B cell (primary cell): ENCODE measurements around the gene PDE4B. TPM values are rescaled to one million over a fixed set of nuclear protein-coding genes. Genes with fewer than 3 reads are reported as not detected.
"Not testable (repeated sequence)": the region's sequence is repeated elsewhere in the genome, so short reads cannot be mapped to it uniquely, and the experiment has no call there.

Experiments
- ATAC-seq: fragments of 200-7000 bp; cut with Tn5 transposase; one replicate; pipeline ENCODE4 v1.10.0; 2021; ENCODE audit warnings: low read depth, mild to moderate bottlenecking, moderate number of reproducible peaks, moderate library complexity
- CTCF ChIA-PET: fragments of 350-600 bp; sonication (Branson Sonifier 250); formaldehyde crosslinking; loops from one replicate; lab custom pipeline; 2021; ENCODE audit warnings: antibody characterized with exemption, inconsistent platforms; lab: Charles Lee
- POLR2A ChIA-PET: fragments of 350-600 bp; sonication (Branson Sonifier 250); formaldehyde crosslinking; loops from one replicate; lab custom pipeline; 2021; ENCODE audit warnings: antibody characterized with exemption; lab: Charles Lee
- DNase-seq: peaks from one replicate; pipeline ENCODE4 v3.0.0; 2013
- H2AFZ ChIP-seq: 2 replicates; pipeline ENCODE4 v1.6.1; 2012; ENCODE audit warnings: mild to moderate bottlenecking, low read depth, low read length; ENCODE audit not compliant: insufficient read depth, poor library complexity, severe bottlenecking
- H3K27ac ChIP-seq, 2 donors: 1 replicate in 1 of 2; 2 replicates in 1 of 2; pipeline ENCODE4 v1.5.1; 2012 to 2013; ENCODE audit warnings: low read length in 2 of 2, mild to moderate bottlenecking in 2 of 2, moderate library complexity in 1 of 2
- H3K27me3 ChIP-seq, 4 experiments: fragments of 200-600 bp in 1 of 4; sonication (generic) in 1 of 4; replicated peaks in 1 of 4; 1 replicate in 2 of 4; 2 replicates in 2 of 4; pipeline versions ENCODE4 v1.6.1 to v1.7.0; 2013 to 2016; ENCODE audit warnings: low read length in 3 of 4, mild to moderate bottlenecking in 2 of 4, mixed read lengths in 1 of 4, moderate library complexity in 1 of 4; ENCODE audit not compliant: insufficient read depth in 4 of 4, control insufficient read depth in 3 of 4; ENCODE audit errors: control extremely low read depth in 1 of 4
- H3K36me3 ChIP-seq, 2 experiments: replicated peaks in 1 of 2; 1 replicate in 1 of 2; 2 replicates in 1 of 2; pipeline versions ENCODE4 v1.6.1 to v1.7.1; 2013; ENCODE audit warnings: low read length in 1 of 2; ENCODE audit not compliant: insufficient read depth in 2 of 2, control insufficient read depth in 1 of 2; ENCODE audit errors: control extremely low read depth in 1 of 2, extremely low read depth in 1 of 2
- H3K4me1 ChIP-seq, 2 donors: fragments of 200-600 bp in 1 of 2; sonication (generic) in 1 of 2; 1 replicate in 1 of 2; 2 replicates in 1 of 2; pipeline versions ENCODE4 v1.5.1 to v1.6.1; 2013 to 2017; ENCODE audit warnings: low read length in 2 of 2; ENCODE audit not compliant: control insufficient read depth in 2 of 2, insufficient read depth in 2 of 2
- H3K4me2 ChIP-seq: replicated peaks from 2 replicates; pipeline ENCODE3; 2012; ENCODE audit warnings: mild to moderate bottlenecking, low read depth, low read length; ENCODE audit not compliant: poor library complexity, severe bottlenecking
- H3K4me3 ChIP-seq, 5 experiments: fragments of 200-600 bp in 1 of 5; sonication (generic) in 1 of 5; 1 replicate in 3 of 5; 2 replicates in 2 of 5; pipeline versions ENCODE4 v1.5.1 to v1.7.0; 2011 to 2016; ENCODE audit warnings: low read length in 4 of 5, mild to moderate bottlenecking in 4 of 5, low read depth in 2 of 5, control low read depth in 1 of 5, moderate library complexity in 1 of 5; ENCODE audit not compliant: insufficient read depth in 1 of 5; ENCODE audit errors: control extremely low read depth in 1 of 5, extremely low read depth in 1 of 5
- H3K79me2 ChIP-seq: fragments of 200-600 bp; sonication (generic); one replicate; pipeline ENCODE4 v1.6.0; 2016; ENCODE audit warnings: low read length; ENCODE audit not compliant: control insufficient read depth, insufficient read depth
- H3K9ac ChIP-seq: fragments of 200-600 bp; sonication (generic); 2 replicates; pipeline ENCODE4 v1.6.1; 2017; ENCODE audit warnings: mild to moderate bottlenecking, low read length, moderate library complexity
- H3K9me3 ChIP-seq, 3 donors: one replicate each; pipeline versions ENCODE4 v1.6.1 to v1.7.1; 2013; ENCODE audit warnings: low read length in 2 of 3; ENCODE audit not compliant: control insufficient read depth in 2 of 3, insufficient read depth in 1 of 3; ENCODE audit errors: control extremely low read depth in 1 of 3
- H4K20me1 ChIP-seq: 2 replicates; pipeline ENCODE4 v1.6.0; 2012; ENCODE audit warnings: mild to moderate bottlenecking, low read length; ENCODE audit not compliant: insufficient read depth, control insufficient read depth, poor library complexity, severe bottlenecking
- H3K27ac Mint-ChIP-seq: one replicate; pipeline ENCODE4 v1.8.0; 2021; ENCODE audit warnings: mixed read lengths
- H3K27me3 Mint-ChIP-seq: one replicate; pipeline ENCODE4 v1.8.0; 2021; ENCODE audit warnings: mixed read lengths
- H3K4me1 Mint-ChIP-seq: one replicate; pipeline ENCODE4 v1.8.0; 2021; ENCODE audit warnings: mixed read lengths
- H3K4me3 Mint-ChIP-seq: one replicate; pipeline ENCODE4 v1.8.0; 2021; ENCODE audit warnings: mixed read lengths
- H3K9me3 Mint-ChIP-seq: one replicate; pipeline ENCODE4 v1.8.0; 2022; ENCODE audit warnings: mixed read lengths; ENCODE audit not compliant: insufficient read depth
- EZH2 ChIP-seq: IDR thresholded peaks from 2 replicates; pipeline ENCODE4 v1.6.1; 2012; ENCODE audit warnings: borderline replicate concordance, low read depth, mild to moderate bottlenecking, moderate library complexity, low read length; ENCODE audit not compliant: insufficient read depth, poor library complexity, severe bottlenecking
- WGBS: methylation state at CpG from one replicate; pipeline ENCODE4 v1.1.5; 2013; ENCODE audit warnings: missing lambda C conversion rate; ENCODE audit not compliant: insufficient coverage; 5-methylcytosine and 5-hydroxymethylcytosine counted together
- intact Hi-C: fragments of 100-400 bp; cut with micrococcal nuclease; formaldehyde crosslinking; loops from one replicate; pipeline ENCODE4 v1.10.0; 2022
- polyA plus RNA-seq: library from polyadenylated mRNA; depleted of rRNA; stranded (reverse); fragments of >200 nt; gene quantifications from 2 replicates; pipeline ENCODE4 v1.2.3, GENCODE V29; 2012
- total RNA-seq, 2 donors: library from RNA; stranded (reverse); fragments of 120-200 nt in 1 of 2; gene quantifications; 1 replicate in 1 of 2; 2 replicates in 1 of 2; pipeline versions ENCODE4 v1.2.3 to v1.2.4, GENCODE V29; 2013 to 2022
- TF ChIP-seq, protein P1 (sequence below): fragments of 200-600 bp; IDR thresholded peaks from one replicate; pipeline ENCODE4 v1.8.0; 2022; ENCODE audit warnings: antibody characterized with exemption, mild to moderate bottlenecking

The PDE4B gene
- total and polyA plus RNA-seq, 2 donors (not counting 1 experiment from before 2014, with no cell fraction given): 63.7 to 242 TPM

DNA sequence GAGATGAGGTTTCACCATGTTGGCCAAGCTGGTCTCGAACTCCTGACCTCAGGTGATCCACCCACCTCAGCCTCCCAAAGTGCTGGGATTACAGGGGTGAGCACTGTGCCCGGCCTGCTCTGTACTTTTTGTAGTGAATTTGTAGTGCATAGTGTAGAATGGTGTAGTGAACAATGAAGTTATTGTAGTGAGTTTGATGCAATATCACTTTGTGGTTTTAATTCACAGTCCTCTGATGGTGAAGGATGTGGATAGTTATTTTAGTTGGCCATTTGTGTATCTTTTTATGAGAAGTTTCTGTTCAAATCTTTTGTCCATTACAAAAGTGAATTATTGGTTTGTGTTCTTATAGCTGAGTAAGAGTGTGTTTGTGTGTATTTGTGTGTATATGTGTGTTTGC, 57.6 kb downstream of the PDE4B start:
- Mint-ChIP-seq H3K9me3 (peaks cover 11% of the 10 kb centered on the region), H3K4me1 (no peaks in the 10 kb centered on the region), H3K27ac (no peak overlapping the region), H3K27me3 (no peaks in the 10 kb centered on the region), H3K4me3 (no peak overlapping the region)
- Histone ChIP-seq H3K4me1 (no peaks in the 10 kb centered on the region), H3K79me2 (no peaks in the 10 kb centered on the region), H3K36me3 (no peaks in the 10 kb centered on the region), H3K4me2 (no peak overlapping the region), H3K9me3 (peaks cover 2 to 7% (median 5%) of the 10 kb centered on the region in 3 donors), H3K9ac (no peak overlapping the region), H3K4me3 (no peak overlapping the region), H3K27ac (no peak overlapping the region), H3K27me3 (no peaks in the 10 kb centered on the region), H4K20me1 (no peaks in the 10 kb centered on the region), H2AFZ (no peak overlapping the region)
- ATAC-seq: no peak
- POLR2A ChIA-PET: no interaction called here
- CTCF ChIA-PET: no interaction called here
- no peak for DNase-seq
- WGBS: 100% methylated on average over 1 of the region's 2 CpGs
- TF ChIP-seq, protein P1, sequence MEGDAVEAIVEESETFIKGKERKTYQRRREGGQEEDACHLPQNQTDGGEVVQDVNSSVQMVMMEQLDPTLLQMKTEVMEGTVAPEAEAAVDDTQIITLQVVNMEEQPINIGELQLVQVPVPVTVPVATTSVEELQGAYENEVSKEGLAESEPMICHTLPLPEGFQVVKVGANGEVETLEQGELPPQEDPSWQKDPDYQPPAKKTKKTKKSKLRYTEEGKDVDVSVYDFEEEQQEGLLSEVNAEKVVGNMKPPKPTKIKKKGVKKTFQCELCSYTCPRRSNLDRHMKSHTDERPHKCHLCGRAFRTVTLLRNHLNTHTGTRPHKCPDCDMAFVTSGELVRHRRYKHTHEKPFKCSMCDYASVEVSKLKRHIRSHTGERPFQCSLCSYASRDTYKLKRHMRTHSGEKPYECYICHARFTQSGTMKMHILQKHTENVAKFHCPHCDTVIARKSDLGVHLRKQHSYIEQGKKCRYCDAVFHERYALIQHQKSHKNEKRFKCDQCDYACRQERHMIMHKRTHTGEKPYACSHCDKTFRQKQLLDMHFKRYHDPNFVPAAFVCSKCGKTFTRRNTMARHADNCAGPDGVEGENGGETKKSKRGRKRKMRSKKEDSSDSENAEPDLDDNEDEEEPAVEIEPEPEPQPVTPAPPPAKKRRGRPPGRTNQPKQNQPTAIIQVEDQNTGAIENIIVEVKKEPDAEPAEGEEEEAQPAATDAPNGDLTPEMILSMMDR: no peak
- TF ChIP-seq EZH2: no peak
- intact Hi-C loops: no loop called here

DNA sequence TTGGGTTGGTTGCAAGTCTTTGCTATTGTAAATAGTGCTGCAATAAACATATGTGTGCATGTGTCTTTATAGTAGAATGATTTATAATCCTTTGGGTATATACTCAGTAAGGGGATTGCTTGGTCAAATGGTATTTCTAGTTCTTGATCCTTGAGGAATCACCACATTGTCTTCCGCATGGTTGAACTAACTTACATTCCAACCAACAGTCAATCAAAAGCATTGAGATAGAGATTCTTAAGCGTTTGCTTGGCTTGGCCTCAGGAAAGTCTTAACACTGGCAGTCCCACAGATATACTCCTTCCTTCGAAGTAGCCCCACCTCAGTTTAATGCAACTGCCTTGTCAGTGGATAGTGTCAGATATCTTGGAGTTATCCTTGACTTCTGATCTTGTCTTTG, 63.9 kb downstream of the PDE4B start:
- intact Hi-C loops, POLR2A ChIA-PET, CTCF ChIA-PET, H4K20me1 ChIP-seq, H3K4me1 ChIP-seq, H3K27me3 ChIP-seq, H3K4me2 ChIP-seq, H3K9me3 Mint-ChIP-seq, H3K79me2 ChIP-seq, H3K4me3 ChIP-seq, H3K4me3 Mint-ChIP-seq, H3K36me3 ChIP-seq, H3K4me1 Mint-ChIP-seq, ATAC-seq, DNase-seq, H3K27ac Mint-ChIP-seq, H3K9ac ChIP-seq, H3K27ac ChIP-seq, H3K9me3 ChIP-seq, H2AFZ ChIP-seq, H3K27me3 Mint-ChIP-seq: not testable (repeated sequence)
- WGBS: no CpG with 5 or more reads among the region's 3 CpGs
